SK-N-SH (cell line): ENCODE measurements around the gene SIRT2. TPM values are rescaled to one million over a fixed set of nuclear protein-coding genes. Genes with fewer than 3 reads are reported as not detected.
A peak's percentile ranks its signal among the peaks of the same experiment; 100 is the strongest.

Experiments used
- CTCF ChIA-PET: fragments of 300-600, 350-600 bp; formaldehyde crosslinking; extraction: SDS; loops from one replicate; lab custom pipeline; 2021; lab: Yijun Ruan, JAX
- POLR2A ChIA-PET: fragments of 350-600 bp; sonication (Branson Sonifier 250); formaldehyde crosslinking; extraction: SDS; loops from one replicate; lab custom pipeline; 2020; ENCODE audit warnings: antibody characterized with exemption, inconsistent platforms; lab: Yijun Ruan, JAX
- DNase-seq: peaks from one replicate; pipeline ENCODE4 v3.0.0; 2012
- H2AFZ ChIP-seq: fragments of 200-600 bp; sonication (generic); 2 replicates; pipeline ENCODE4 v1.8.1; 2016; ENCODE audit warnings: antibody characterized with exemption, mild to moderate bottlenecking, low read depth
- H3F3A ChIP-seq: fragments of 200-600 bp; sonication (generic); replicated peaks from 2 replicates; pipeline ENCODE3; 2016; ENCODE audit warnings: antibody characterized with exemption, mild to moderate bottlenecking; ENCODE audit not compliant: insufficient read depth
- H3K27ac ChIP-seq, 2 experiments: fragments of 200-500 bp in 1 of 2; fragments of 200-600 bp in 1 of 2; sonication (Bioruptor generic) in 1 of 2; sonication (generic), shearing (Covaris generic) in 1 of 2; 2 replicates each; pipeline versions ENCODE4 v1.5.1 to v1.6.1; 2014 to 2016; ENCODE audit warnings: low read depth in 2 of 2, inconsistent platforms in 1 of 2, low read length in 1 of 2, mild to moderate bottlenecking in 1 of 2, mixed read lengths in 1 of 2
- H3K27me3 ChIP-seq: fragments of 200-600 bp; sonication (generic), shearing (Covaris generic); 2 replicates; pipeline ENCODE4 v1.6.1; 2016; ENCODE audit warnings: mixed run types; ENCODE audit not compliant: insufficient read depth
- H3K36me3 ChIP-seq, 2 experiments: fragments of 200-500 bp in 1 of 2; fragments of 200-600 bp in 1 of 2; sonication (Bioruptor generic) in 1 of 2; sonication (generic) in 1 of 2; replicated peaks in 1 of 2; 2 replicates each; pipeline versions ENCODE3 to v1.5.1; 2014 to 2016; ENCODE audit warnings: low read length in 1 of 2, mild to moderate bottlenecking in 1 of 2; ENCODE audit not compliant: insufficient read depth in 2 of 2, control insufficient read depth in 1 of 2
- H3K4me1 ChIP-seq, 2 experiments: fragments of 200-500 bp in 1 of 2; fragments of 200-600 bp in 1 of 2; sonication (Bioruptor generic) in 1 of 2; sonication (generic), shearing (Covaris generic) in 1 of 2; 2 replicates each; pipeline versions ENCODE4 v1.5.1 to v1.6.1; 2014 to 2016; ENCODE audit warnings: low read depth in 1 of 2, low read length in 1 of 2, mixed run types in 1 of 2; ENCODE audit not compliant: insufficient read depth in 2 of 2, control insufficient read depth in 1 of 2
- H3K4me2 ChIP-seq: fragments of 200-600 bp; sonication (generic), shearing (Covaris generic); 2 replicates; pipeline ENCODE4 v1.6.1; 2017; ENCODE audit warnings: mixed run types
- H3K4me3 ChIP-seq, 2 experiments: fragments of 200-500 bp in 1 of 2; fragments of 200-600 bp in 1 of 2; sonication (Bioruptor generic) in 1 of 2; sonication (generic), shearing (Covaris generic) in 1 of 2; 2 replicates each; pipeline versions ENCODE4 v1.5.1 to v1.8.1; 2014 to 2016; ENCODE audit warnings: low read depth in 2 of 2, inconsistent platforms in 1 of 2, low read length in 1 of 2, mild to moderate bottlenecking in 1 of 2, mixed read lengths in 1 of 2, moderate library complexity in 1 of 2
- H3K79me2 ChIP-seq: fragments of 200-600 bp; sonication (generic); 2 replicates; pipeline ENCODE4 v1.8.1; 2017; ENCODE audit warnings: mild to moderate bottlenecking; ENCODE audit not compliant: insufficient read depth
- H3K9ac ChIP-seq: fragments of 200-600 bp; sonication (generic); 2 replicates; pipeline ENCODE4 v1.6.1; 2017; ENCODE audit warnings: mixed run types
- H3K9me2 ChIP-seq: fragments of 200-600 bp; sonication (generic); 2 replicates; pipeline ENCODE4 v1.6.1; 2017; ENCODE audit warnings: mixed run types
- H3K9me3 ChIP-seq: fragments of 200-600 bp; sonication (generic); 2 replicates; pipeline ENCODE4 v1.6.1; 2017; ENCODE audit warnings: mixed run types, mild to moderate bottlenecking, moderate library complexity
- H4K20me1 ChIP-seq: fragments of 200-600 bp; sonication (generic); 2 replicates; pipeline ENCODE4 v1.6.1; 2017; ENCODE audit warnings: mild to moderate bottlenecking, mixed run types; ENCODE audit not compliant: insufficient read depth
- EZH2phosphoT487 ChIP-seq: fragments of 200-600 bp; sonication (generic); IDR thresholded peaks from 2 replicates; pipeline ENCODE4 v1.6.1; 2017; ENCODE audit warnings: low read depth, mixed run types, mild to moderate bottlenecking, antibody characterized with exemption, moderate library complexity, borderline replicate concordance
- FOXJ3 ChIP-seq: sonication (generic); formaldehyde crosslinking; IDR thresholded peaks from 2 replicates; pipeline ENCODE4 v1.5.1; 2020; ENCODE audit warnings: mild to moderate bottlenecking, missing genetic modification reagents
- JUND ChIP-seq: IDR thresholded peaks from 2 replicates; pipeline ENCODE4 v1.4.0; 2012
- NFIC ChIP-seq: IDR thresholded peaks from 2 replicates; pipeline ENCODE4 v1.4.0; 2012; ENCODE audit warnings: borderline replicate concordance
- POLR2AphosphoS5 ChIP-seq: IDR thresholded peaks from 2 replicates; pipeline ENCODE4 v1.6.1; 2012; ENCODE audit warnings: low read depth, low read length
- RAD21 ChIP-seq: IDR thresholded peaks from 2 replicates; pipeline ENCODE4 v1.6.1; 2012; ENCODE audit warnings: mild to moderate bottlenecking, low read length
- RCOR1 ChIP-seq: fragments of 150-350 bp; IDR thresholded peaks from 2 replicates; pipeline ENCODE4 v1.6.1; 2017; ENCODE audit warnings: antibody characterized with exemption, low read length
- RFX5 ChIP-seq: IDR thresholded peaks from 2 replicates; pipeline ENCODE4 v1.6.1; 2012; ENCODE audit warnings: mild to moderate bottlenecking, improper control_type of control experiment, low read length
- RXRA ChIP-seq: IDR thresholded peaks from 2 replicates; pipeline ENCODE4 v1.4.0; 2012; ENCODE audit warnings: low read depth, mild to moderate bottlenecking, borderline replicate concordance
- SIN3A ChIP-seq: IDR thresholded peaks from 2 replicates; pipeline ENCODE4 v1.6.1; 2012; ENCODE audit warnings: low read depth, mild to moderate bottlenecking, low read length, moderate library complexity, borderline replicate concordance
- SMC3 ChIP-seq: IDR thresholded peaks from 2 replicates; pipeline ENCODE4 v1.6.1; 2012; ENCODE audit warnings: low read depth, low read length, improper control_type of control experiment
- TCF12 ChIP-seq: IDR thresholded peaks from 2 replicates; pipeline ENCODE4 v1.4.0; 2012
- YY1 ChIP-seq: IDR thresholded peaks from 2 replicates; pipeline ENCODE4 v1.4.0; 2012; ENCODE audit warnings: low read depth, mild to moderate bottlenecking
- whole genome bisulfite sequencing: methylation state at CpG from one replicate; pipeline ENCODE4 v1.1.6; 2017; ENCODE audit warnings: low lambda C conversion rate; 5-methylcytosine and 5-hydroxymethylcytosine counted together
- polyA plus RNA-seq, 3 experiments: library from polyadenylated mRNA; depleted of rRNA; stranded (reverse); fragments of >200 nt; gene quantifications; 2 replicates each; pipeline ENCODE4 v1.2.3, GENCODE V29; 2012
- TF ChIP-seq, protein P1 (sequence below): IDR thresholded peaks from 2 replicates; pipeline ENCODE4; 2012
- TF ChIP-seq, protein P2 (sequence below): IDR thresholded peaks from 2 replicates; pipeline ENCODE4 v1.4.0; 2012; ENCODE audit warnings: low read depth, borderline replicate concordance
- TF ChIP-seq, protein P3 (sequence below): IDR thresholded peaks from 2 replicates; pipeline ENCODE4 v1.4.0; 2012; ENCODE audit warnings: low read depth
- TF ChIP-seq, protein P4 (sequence below): fragments of 150-350 bp; IDR thresholded peaks from 2 replicates; pipeline ENCODE4 v1.6.1; 2016; ENCODE audit warnings: mild to moderate bottlenecking, low read depth, low read length
- TF ChIP-seq, protein P5 (sequence below): IDR thresholded peaks from 2 replicates; pipeline ENCODE4 v1.4.0; 2012; ENCODE audit warnings: low read depth, borderline replicate concordance

SIRT2 gene
- polyA plus RNA-seq, 1 of the 3 experiments (the other 2 are of a cell fraction): 39.3 TPM

DNA sequence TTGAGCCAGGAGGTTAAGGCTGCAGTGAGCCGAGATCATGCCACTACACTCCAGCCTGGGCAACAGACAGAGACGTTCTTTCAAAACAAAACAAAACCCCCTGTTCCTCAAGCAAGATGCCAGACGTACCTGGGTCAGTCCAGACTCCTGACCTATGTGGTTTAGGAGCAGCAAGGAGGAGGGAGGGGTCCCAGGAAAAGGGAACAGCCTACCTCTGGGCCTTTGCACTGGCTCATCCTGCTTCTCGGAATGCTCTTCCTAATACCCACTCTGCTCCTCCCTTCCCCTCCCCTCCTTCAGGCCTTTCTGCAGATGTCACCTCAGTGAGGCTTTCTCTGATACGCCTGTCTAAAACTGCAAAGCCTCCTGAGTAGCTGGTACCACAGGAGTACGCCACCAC, 30.9 kb downstream of the SIRT2 start (continued):
- TF ChIP-seq, protein P1, sequence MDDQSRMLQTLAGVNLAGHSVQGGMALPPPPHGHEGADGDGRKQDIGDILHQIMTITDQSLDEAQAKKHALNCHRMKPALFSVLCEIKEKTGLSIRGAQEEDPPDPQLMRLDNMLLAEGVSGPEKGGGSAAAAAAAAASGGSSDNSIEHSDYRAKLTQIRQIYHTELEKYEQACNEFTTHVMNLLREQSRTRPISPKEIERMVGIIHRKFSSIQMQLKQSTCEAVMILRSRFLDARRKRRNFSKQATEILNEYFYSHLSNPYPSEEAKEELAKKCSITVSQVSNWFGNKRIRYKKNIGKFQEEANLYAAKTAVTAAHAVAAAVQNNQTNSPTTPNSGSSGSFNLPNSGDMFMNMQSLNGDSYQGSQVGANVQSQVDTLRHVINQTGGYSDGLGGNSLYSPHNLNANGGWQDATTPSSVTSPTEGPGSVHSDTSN: no peak
- TF ChIP-seq FOXJ3 (CRISPR knock-in tag): no peak
- no peak for TF ChIP-seq SIN3A

DNA sequence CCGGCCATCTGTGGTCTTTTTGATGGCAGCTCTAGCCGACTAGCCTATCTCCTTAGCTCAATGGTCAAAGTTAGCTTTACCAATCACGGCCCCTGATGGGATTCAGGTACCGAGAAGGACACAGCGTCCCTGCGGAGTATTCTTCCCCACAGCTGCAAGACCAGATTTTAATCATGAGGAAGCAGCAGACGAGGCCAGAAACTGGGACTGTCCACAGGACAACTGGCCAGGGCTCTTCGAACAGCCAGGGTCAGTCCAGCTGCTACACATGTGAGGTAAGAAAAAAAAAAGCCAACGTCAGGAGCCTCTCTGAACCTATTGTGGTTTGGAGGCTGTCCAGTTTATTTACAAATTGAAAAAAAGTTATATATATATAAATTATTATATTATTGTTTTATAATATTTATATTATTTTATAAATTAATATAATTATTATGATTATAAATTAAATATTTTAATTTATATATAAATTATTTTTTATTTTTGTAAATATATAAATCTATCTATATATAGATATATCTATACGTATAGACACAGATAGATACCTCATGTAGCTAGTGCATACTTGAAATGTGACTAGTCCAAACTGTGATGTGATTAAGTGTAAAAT, 32.1 kb downstream of the SIRT2 start:
- TF ChIP-seq POLR2AphosphoS5: no peak
- TF ChIP-seq YY1: no peak
- no peak for TF ChIP-seq RAD21
- no peak for TF ChIP-seq RFX5
- no peak for TF ChIP-seq EZH2phosphoT487
- TF ChIP-seq NFIC: no peak
- TF ChIP-seq RXRA: no peak
- no peak for TF ChIP-seq RCOR1
- no peak for TF ChIP-seq SMC3
- TF ChIP-seq, protein P2, sequence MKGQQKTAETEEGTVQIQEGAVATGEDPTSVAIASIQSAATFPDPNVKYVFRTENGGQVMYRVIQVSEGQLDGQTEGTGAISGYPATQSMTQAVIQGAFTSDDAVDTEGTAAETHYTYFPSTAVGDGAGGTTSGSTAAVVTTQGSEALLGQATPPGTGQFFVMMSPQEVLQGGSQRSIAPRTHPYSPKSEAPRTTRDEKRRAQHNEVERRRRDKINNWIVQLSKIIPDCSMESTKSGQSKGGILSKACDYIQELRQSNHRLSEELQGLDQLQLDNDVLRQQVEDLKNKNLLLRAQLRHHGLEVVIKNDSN: no peak
- TF ChIP-seq, protein P3, sequence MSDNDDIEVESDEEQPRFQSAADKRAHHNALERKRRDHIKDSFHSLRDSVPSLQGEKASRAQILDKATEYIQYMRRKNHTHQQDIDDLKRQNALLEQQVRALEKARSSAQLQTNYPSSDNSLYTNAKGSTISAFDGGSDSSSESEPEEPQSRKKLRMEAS: no peak
- TF ChIP-seq, protein P4, sequence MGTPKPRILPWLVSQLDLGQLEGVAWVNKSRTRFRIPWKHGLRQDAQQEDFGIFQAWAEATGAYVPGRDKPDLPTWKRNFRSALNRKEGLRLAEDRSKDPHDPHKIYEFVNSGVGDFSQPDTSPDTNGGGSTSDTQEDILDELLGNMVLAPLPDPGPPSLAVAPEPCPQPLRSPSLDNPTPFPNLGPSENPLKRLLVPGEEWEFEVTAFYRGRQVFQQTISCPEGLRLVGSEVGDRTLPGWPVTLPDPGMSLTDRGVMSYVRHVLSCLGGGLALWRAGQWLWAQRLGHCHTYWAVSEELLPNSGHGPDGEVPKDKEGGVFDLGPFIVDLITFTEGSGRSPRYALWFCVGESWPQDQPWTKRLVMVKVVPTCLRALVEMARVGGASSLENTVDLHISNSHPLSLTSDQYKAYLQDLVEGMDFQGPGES: no peak
- TF ChIP-seq TCF12: no peak
- TF ChIP-seq JUND: no peak
- TF ChIP-seq, protein P5, sequence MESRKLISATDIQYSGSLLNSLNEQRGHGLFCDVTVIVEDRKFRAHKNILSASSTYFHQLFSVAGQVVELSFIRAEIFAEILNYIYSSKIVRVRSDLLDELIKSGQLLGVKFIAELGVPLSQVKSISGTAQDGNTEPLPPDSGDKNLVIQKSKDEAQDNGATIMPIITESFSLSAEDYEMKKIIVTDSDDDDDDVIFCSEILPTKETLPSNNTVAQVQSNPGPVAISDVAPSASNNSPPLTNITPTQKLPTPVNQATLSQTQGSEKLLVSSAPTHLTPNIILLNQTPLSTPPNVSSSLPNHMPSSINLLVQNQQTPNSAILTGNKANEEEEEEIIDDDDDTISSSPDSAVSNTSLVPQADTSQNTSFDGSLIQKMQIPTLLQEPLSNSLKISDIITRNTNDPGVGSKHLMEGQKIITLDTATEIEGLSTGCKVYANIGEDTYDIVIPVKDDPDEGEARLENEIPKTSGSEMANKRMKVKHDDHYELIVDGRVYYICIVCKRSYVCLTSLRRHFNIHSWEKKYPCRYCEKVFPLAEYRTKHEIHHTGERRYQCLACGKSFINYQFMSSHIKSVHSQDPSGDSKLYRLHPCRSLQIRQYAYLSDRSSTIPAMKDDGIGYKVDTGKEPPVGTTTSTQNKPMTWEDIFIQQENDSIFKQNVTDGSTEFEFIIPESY: no peak
- TF ChIP-seq, all 33 proteins: peak for 0
- no peak overlapping the region for H2AFZ ChIP-seq

More for the DNA sequence above, 32.1 kb downstream of the SIRT2 start:
- CTCF ChIA-PET: interaction anchor here (0.7 to 6.3 kb wide), 5 partner anchors 15 to 464 kb away, joined by 3 to 36 read pairs (median 4); partner anchors contain the start of gene FAM98C
- Histone ChIP-seq H3K9ac (no peak overlapping the region), H3F3A (no peaks in the 10 kb centered on the region), H3K9me2 (no peaks in the 10 kb centered on the region), H3K4me3 (no peak overlapping the region), H3K4me2 (no peak overlapping the region), H3K27ac (peak overlapping the region in 1 of 2 experiments; percentile 18; a peak in 1 of 4 replicates), H3K4me1 (peaks cover 0 to 21% of the 10 kb centered on the region in 2 experiments; a peak in 1 of 4 replicates), H3K79me2 (no peaks in the 10 kb centered on the region), H3K9me3 (no peaks in the 10 kb centered on the region), H4K20me1 (no peaks in the 10 kb centered on the region), H3K36me3 (no peaks in the 10 kb centered on the region), H3K27me3 (no peaks in the 10 kb centered on the region)
- 82% methylated on average over 10 of the region's 10 CpGs for WGBS
- POLR2A ChIA-PET: interaction anchor here (0.6 kb wide), 1 partner anchor 50 kb away, joined by 3 read pairs; no protein-coding TSS in a partner anchor
- peak; percentile 38 for DNase-seq
